Activated naive CD8-positive, alpha-beta T cell treated with anti-CD3 and anti-CD28 coated beads, Interleukin-2, amount 50 U/mL, for 24 hours (primary cell): ENCODE data around the gene ENKD1.

ENCODE experiments used
- ATAC-seq: fragments of 150-1000 bp; cut with Tn5 transposase; one replicate; pipeline ENCODE4 v1.10.0; 2021
- DNase-seq: peaks from one replicate; pipeline ENCODE4 v3.0.0; 2021
- H3K27ac Mint-ChIP-seq: one replicate; pipeline ENCODE4 v1.8.0; 2021; ENCODE audit warnings: mild to moderate bottlenecking, mixed read lengths
- H3K27me3 Mint-ChIP-seq: one replicate; pipeline ENCODE4 v1.8.0; 2021; ENCODE audit warnings: mixed read lengths
- H3K36me3 Mint-ChIP-seq: one replicate; pipeline ENCODE4 v1.8.0; 2021; ENCODE audit warnings: low read depth, mixed read lengths
- H3K4me1 Mint-ChIP-seq: one replicate; pipeline ENCODE4 v1.8.0; 2021; ENCODE audit warnings: mixed read lengths
- H3K4me3 Mint-ChIP-seq: one replicate; pipeline ENCODE4 v1.8.0; 2021; ENCODE audit warnings: mild to moderate bottlenecking, moderate library complexity, mixed read lengths
- H3K9me3 Mint-ChIP-seq: one replicate; pipeline ENCODE4 v1.8.0; 2021; ENCODE audit warnings: mixed read lengths

Gene ENKD1

GRCh38 chr16:67673712-67674580 is 7.4 kb upstream of the ENKD1 start:
- no peak overlapping the region for H3K27ac Mint-ChIP-seq

GRCh38 chr16:67672739-67673662 is 6.5 kb upstream of the ENKD1 start:
- Mint-ChIP-seq H3K4me3 (no peak overlapping the region), H3K27me3 (no peaks in the 10 kb centered on the region), H3K4me1 (peaks cover 9% of the 10 kb centered on the region), H3K27ac (no peak overlapping the region), H3K36me3 (no peaks in the 10 kb centered on the region), H3K9me3 (no peaks in the 10 kb centered on the region)
- DNase-seq (peak; percentile 62), ATAC-seq (no peak)

More at GRCh38 chr16:67673712-67674580, 7.4 kb upstream of the ENKD1 start:
- DNase-seq (no peak), ATAC-seq (no peak)
- no peaks in the 10 kb centered on the region for H3K36me3 Mint-ChIP-seq
- peaks cover 3% of the 10 kb centered on the region for H3K4me1 Mint-ChIP-seq
- no peak overlapping the region for H3K4me3 Mint-ChIP-seq
- H3K27me3 Mint-ChIP-seq: no peaks in the 10 kb centered on the region
- H3K9me3 Mint-ChIP-seq: no peaks in the 10 kb centered on the region

GRCh38 chr16:67672306-67672705 is 5.8 kb upstream of the ENKD1 start:
- Mint-ChIP-seq H3K27ac (no peak overlapping the region), H3K4me3 (no peak overlapping the region), H3K27me3 (no peaks in the 10 kb centered on the region), H3K36me3 (no peaks in the 10 kb centered on the region), H3K9me3 (no peaks in the 10 kb centered on the region), H3K4me1 (peaks cover 16% of the 10 kb centered on the region)
- DNase-seq (no peak), ATAC-seq (no peak)

DNA sequence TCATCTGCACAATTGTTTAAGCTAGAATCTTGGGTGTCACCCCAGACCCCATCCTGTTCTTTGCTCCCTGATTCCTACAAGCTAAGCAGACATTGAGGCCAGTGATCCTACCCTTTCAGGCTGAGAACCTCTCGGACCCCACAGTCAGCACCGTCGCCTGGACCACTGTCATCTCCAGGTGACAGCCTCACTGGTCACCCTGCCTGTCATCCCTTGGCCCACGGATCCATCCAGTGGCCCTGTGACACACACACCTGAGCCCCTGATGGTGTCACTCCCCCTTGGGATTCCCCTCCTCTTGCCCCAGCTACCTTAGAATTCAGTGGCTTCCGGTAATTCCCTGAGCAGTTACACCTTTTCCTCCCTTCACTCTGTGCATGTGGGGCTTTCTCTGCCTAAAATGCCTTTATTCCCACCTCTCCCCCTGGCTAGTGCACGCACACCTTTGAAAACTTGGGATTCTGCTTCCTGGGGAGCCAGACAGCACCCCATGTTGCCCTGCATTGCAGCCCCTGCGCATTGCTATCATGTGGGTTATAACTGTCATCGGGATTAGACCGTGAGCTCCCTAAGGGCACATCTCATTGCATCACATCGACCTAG is 3.0 kb upstream of the ENKD1 start:
- DNase-seq (no peak), ATAC-seq (no peak)
- H3K27me3 Mint-ChIP-seq: no peaks in the 10 kb centered on the region
- no peak overlapping the region for H3K4me3 Mint-ChIP-seq
- no peak overlapping the region for H3K27ac Mint-ChIP-seq
- peaks cover 25% of the 10 kb centered on the region for H3K4me1 Mint-ChIP-seq
- peaks cover 2% of the 10 kb centered on the region for H3K36me3 Mint-ChIP-seq
- H3K9me3 Mint-ChIP-seq: no peaks in the 10 kb centered on the region

DNA sequence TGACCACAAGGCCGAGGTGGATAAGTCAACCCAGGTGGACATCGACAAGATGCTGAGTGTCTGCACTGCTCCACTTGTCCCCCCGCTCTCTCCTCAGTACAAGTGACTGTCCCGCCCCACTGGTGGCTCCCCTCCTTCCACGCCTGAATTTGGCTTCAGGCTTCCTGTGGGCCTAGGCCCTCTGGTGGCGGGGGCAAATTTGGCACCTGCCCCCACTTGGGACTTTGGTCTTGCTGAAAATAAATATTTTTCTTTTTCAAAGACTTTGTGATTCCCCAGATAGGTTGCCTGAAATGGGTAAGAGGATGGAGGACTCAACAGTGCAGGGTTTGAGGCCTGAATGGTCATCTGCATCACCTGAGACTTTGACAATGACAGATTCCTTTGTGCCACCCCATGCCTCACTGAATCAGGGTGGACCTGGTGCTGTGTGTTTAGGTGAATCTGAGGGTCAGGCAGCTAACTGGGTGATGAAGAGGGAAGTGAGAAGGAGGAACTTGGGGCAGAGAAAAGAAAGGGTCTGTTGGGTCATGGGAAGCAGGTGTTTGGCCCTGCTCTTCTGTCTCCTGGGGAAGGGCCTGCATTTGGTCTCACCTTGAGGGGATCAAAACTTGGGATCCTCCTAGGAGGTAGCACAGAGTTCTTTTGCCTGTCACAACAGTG is 2.1 kb upstream of the ENKD1 start:
- H3K4me1 Mint-ChIP-seq: peaks cover 25% of the 10 kb centered on the region
- H3K27ac Mint-ChIP-seq: no peak overlapping the region
- no peak for ATAC-seq
- peaks cover 6% of the 10 kb centered on the region for H3K36me3 Mint-ChIP-seq
- H3K9me3 Mint-ChIP-seq: no peaks in the 10 kb centered on the region
- H3K27me3 Mint-ChIP-seq: no peaks in the 10 kb centered on the region
- H3K4me3 Mint-ChIP-seq: no peak overlapping the region
- DNase-seq: no peak

DNA sequence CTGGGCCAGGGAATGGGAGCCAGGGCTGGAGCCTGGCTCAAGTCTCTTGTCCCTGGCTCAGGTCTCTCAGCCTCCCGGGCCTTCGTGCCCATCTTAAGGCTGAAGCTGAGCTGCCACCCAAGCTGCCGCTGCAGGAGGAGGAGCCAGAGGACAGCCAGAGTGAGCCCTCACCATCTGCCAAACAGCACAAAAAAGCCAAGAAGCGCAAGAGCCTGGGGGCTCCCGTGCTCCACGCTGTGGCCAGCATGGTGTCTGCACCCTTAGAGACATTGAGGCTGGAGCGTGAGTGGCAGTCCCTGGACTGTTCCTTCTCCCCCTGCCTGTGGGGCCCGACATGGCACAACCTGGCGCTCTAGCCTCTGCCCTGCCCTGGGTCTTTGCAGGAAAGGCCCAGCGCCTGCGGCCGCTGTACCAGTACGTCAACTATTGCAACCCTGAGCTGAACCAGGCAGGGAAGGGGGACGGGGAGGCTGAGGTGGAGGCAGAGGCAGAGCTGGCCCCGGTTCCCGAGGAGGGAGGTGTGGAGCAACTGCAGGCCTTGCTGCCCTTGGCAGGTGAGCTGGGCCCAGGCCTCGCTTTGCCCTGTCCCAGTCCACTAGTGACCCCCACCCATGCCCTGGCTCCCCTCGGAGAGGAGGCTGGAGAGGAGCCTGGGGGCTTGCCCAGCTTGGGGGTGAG is 1.4 kb upstream of the ENKD1 start:
- peak overlapping the region; percentile 77 for H3K4me3 Mint-ChIP-seq

DNA sequence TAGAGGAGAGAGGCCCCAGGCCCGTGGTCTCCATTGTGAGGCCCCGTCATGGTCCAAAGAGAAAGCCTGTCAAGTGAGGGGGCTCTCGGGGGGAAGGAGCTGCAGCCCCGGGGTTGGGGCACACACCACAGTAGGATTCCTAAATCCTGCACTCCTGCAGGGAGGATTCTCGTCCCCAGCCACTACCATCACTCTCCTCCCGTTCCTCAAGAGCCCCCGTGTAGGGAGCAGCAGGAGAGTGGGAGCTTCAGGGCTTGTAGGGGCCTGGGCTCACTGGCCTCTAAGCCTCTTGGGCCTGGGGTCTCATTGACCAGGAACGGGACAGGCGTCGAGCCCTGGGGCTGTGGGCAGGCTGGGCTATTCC is 885 bp upstream of the ENKD1 start:
- H3K4me3 Mint-ChIP-seq: peak overlapping the region; percentile 77
- peaks cover 6% of the 10 kb centered on the region for H3K36me3 Mint-ChIP-seq
- peaks cover 25% of the 10 kb centered on the region for H3K4me1 Mint-ChIP-seq
- ATAC-seq: no peak
- no peaks in the 10 kb centered on the region for H3K9me3 Mint-ChIP-seq
- H3K27ac Mint-ChIP-seq: peak overlapping the region; percentile 70
- H3K27me3 Mint-ChIP-seq: no peaks in the 10 kb centered on the region
- DNase-seq: no peak

More for the DNA sequence above, 1.4 kb upstream of the ENKD1 start:
- no peaks in the 10 kb centered on the region for H3K27me3 Mint-ChIP-seq
- no peaks in the 10 kb centered on the region for H3K9me3 Mint-ChIP-seq
- peak; percentile 94 for ATAC-seq
- H3K4me1 Mint-ChIP-seq: peaks cover 25% of the 10 kb centered on the region
- H3K36me3 Mint-ChIP-seq: peaks cover 6% of the 10 kb centered on the region
- no peak overlapping the region for H3K27ac Mint-ChIP-seq
- peak; percentile 78 for DNase-seq

GRCh38 chr16:67666032-67666551 is 458 bp downstream of the ENKD1 start:
- peak overlapping the region; percentile 71 for H3K4me3 Mint-ChIP-seq
- DNase-seq (peak; percentile 41), ATAC-seq (no peak)
- H3K36me3 Mint-ChIP-seq: peaks cover 6% of the 10 kb centered on the region
- H3K27ac Mint-ChIP-seq: no peak overlapping the region
- no peaks in the 10 kb centered on the region for H3K9me3 Mint-ChIP-seq
- H3K4me1 Mint-ChIP-seq: peaks cover 33% of the 10 kb centered on the region
- H3K27me3 Mint-ChIP-seq: no peaks in the 10 kb centered on the region

DNA sequence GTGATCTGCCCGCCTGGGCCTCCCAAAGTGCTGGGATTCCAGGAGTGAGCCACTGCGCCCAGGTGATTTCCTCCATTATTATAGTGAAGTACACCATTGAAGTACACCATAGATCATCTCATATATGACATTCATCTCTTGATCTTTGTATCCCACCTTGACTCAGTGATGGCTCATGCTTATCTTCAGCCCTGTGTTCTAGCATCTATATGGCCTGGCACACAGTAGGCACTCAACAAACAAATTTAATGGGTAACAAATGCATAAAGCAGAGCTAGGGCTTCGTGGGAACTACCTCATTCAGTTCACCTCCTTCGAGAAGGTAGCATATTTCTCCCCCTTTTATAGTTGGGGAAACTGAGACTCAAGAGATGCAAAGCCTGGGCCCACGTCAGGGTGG is 952 bp downstream of the ENKD1 start:
- ATAC-seq: no peak
- H3K9me3 Mint-ChIP-seq: no peaks in the 10 kb centered on the region

GRCh38 chr16:67664871-67665270 is 1.7 kb downstream of the ENKD1 start:
- ATAC-seq (no peak), DNase-seq (no peak)
- Mint-ChIP-seq H3K27me3 (no peaks in the 10 kb centered on the region), H3K36me3 (peaks cover 6% of the 10 kb centered on the region), H3K4me3 (peak overlapping the region; percentile 71), H3K27ac (no peak overlapping the region), H3K9me3 (no peaks in the 10 kb centered on the region), H3K4me1 (peaks cover 33% of the 10 kb centered on the region)

More for the DNA sequence above, 952 bp downstream of the ENKD1 start:
- Mint-ChIP-seq H3K4me1 (peaks cover 34% of the 10 kb centered on the region), H3K27ac (peak overlapping the region; percentile 11), H3K36me3 (peaks cover 6% of the 10 kb centered on the region), H3K27me3 (no peaks in the 10 kb centered on the region), H3K4me3 (peak overlapping the region; percentile 71)
- DNase-seq: no peak

DNA sequence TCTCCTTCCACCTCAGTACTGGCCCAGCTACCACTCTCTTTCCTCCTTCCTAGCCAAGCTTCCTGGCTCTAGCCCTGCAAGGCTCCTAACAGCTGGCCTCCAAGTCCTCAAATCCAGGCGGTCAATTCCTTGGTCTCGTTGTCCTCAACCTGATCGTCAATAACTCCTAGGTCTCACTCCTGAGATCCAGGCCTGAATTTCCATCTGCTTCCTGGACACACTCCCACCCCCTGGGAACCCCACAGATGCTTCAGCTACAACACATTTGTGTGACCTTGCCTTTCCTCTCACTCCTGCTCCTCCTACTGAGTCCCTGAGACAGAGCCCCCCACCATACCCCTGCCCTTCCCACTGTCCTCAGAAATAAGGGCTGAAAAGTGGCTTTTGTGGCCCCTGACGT is 2.3 kb downstream of the ENKD1 start:
- H3K27me3 Mint-ChIP-seq: no peaks in the 10 kb centered on the region
- H3K9me3 Mint-ChIP-seq: no peaks in the 10 kb centered on the region
- no peak overlapping the region for H3K27ac Mint-ChIP-seq
- DNase-seq (no peak), ATAC-seq (no peak)
- peaks cover 7% of the 10 kb centered on the region for H3K36me3 Mint-ChIP-seq
- peak overlapping the region; percentile 4 for H3K4me3 Mint-ChIP-seq
- H3K4me1 Mint-ChIP-seq: peaks cover 33% of the 10 kb centered on the region

DNA sequence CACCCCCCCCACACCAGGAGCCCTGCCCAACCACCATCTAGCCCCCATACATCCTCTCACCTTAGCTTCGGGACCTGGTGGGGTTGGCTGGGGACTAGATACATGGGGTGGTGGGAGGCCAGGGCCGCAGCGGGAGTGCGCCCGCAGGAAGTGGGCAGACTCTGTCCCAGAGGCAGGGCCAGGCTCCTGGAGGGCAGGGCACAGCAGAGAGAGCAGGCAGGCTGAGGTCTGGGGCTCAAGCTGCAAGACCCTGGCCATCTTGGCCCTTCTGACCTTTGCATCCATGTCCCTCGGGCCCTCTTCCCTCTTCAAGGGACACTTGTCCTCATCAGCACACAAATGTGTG is 2.7 kb downstream of the ENKD1 start:
- ATAC-seq (no peak), DNase-seq (no peak)
- Mint-ChIP-seq H3K4me1 (peaks cover 37% of the 10 kb centered on the region), H3K36me3 (peaks cover 9% of the 10 kb centered on the region), H3K27ac (no peak overlapping the region), H3K9me3 (no peaks in the 10 kb centered on the region), H3K4me3 (no peak overlapping the region), H3K27me3 (no peaks in the 10 kb centered on the region)

GRCh38 chr16:67663151-67663876 is 3.2 kb downstream of the ENKD1 start:
- Mint-ChIP-seq H3K27me3 (no peaks in the 10 kb centered on the region), H3K27ac (no peak overlapping the region), H3K4me1 (peaks cover 35% of the 10 kb centered on the region), H3K4me3 (peak overlapping the region; percentile 36), H3K36me3 (peaks cover 9% of the 10 kb centered on the region), H3K9me3 (no peaks in the 10 kb centered on the region)
- peak; percentile 57 for DNase-seq
- ATAC-seq: no peak
